Measurements from ENCODE around the gene PRKG1. TPM values are rescaled to one million over a fixed set of nuclear protein-coding genes. Genes with fewer than 3 reads are reported as not detected.

The PRKG1 gene
- total and polyA plus RNA-seq, 2 donors (not counting 1 experiment from before 2014, with no cell fraction given), result 45.8 to 71.8 TPM

DNA sequence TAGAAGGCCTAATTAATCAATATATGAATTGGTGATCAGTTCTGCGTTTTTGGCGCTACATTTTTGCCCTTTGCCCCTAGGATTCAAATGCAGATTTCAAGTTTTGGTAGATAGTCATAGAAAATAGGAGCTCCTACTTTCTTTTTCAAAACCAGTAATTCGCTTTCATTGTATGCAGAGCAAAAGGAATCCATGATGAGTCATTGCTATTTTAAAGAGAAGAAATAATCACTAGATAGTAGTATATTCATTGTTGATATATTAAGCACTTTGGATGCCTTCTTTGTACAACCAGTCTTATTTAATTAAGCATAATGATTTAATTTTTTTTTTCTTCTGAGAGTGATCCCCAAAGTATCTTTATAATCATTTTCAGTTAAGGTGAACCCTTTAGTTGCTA is 574.8 kb downstream of the PRKG1 start:
- no peak for TF ChIP-seq EZH2 (IDR thresholded peaks at IDR 0.05; ENCODE audit: low read length, missing control alignments)
- TF ChIP-seq, protein P1, sequence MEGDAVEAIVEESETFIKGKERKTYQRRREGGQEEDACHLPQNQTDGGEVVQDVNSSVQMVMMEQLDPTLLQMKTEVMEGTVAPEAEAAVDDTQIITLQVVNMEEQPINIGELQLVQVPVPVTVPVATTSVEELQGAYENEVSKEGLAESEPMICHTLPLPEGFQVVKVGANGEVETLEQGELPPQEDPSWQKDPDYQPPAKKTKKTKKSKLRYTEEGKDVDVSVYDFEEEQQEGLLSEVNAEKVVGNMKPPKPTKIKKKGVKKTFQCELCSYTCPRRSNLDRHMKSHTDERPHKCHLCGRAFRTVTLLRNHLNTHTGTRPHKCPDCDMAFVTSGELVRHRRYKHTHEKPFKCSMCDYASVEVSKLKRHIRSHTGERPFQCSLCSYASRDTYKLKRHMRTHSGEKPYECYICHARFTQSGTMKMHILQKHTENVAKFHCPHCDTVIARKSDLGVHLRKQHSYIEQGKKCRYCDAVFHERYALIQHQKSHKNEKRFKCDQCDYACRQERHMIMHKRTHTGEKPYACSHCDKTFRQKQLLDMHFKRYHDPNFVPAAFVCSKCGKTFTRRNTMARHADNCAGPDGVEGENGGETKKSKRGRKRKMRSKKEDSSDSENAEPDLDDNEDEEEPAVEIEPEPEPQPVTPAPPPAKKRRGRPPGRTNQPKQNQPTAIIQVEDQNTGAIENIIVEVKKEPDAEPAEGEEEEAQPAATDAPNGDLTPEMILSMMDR (conservative IDR thresholded peaks at IDR 0.05 in 1 of 2, IDR thresholded peaks at IDR 0.05 in 1 of 2; ENCODE audit: low read depth in 1 of 2, low read length in 2 of 2), result no peak
- Histone ChIP-seq H2AFZ (ENCODE audit: low read length) (no peak overlapping the region), H3K4me2 (ENCODE audit: extremely low read depth, insufficient read depth, low read length) (no peak overlapping the region), H3K27ac (ENCODE audit: insufficient read depth, low read length) (no peak overlapping the region), H3K9ac (ENCODE audit: insufficient read depth, low read length) (no peak overlapping the region), H3K4me1 (ENCODE audit: control insufficient read depth, extremely low read depth, insufficient read depth, low read length) (no peaks in the 10 kb centered on the region), H4K20me1 (ENCODE audit: control insufficient read depth, extremely low read depth, insufficient read depth, low read length) (no peaks in the 10 kb centered on the region), H3K9me3 (ENCODE audit: control insufficient read depth, insufficient read depth, low read depth, low read length) (no peaks in the 10 kb centered on the region), H3K79me2 (ENCODE audit: control insufficient read depth, insufficient read depth, low read length) (no peaks in the 10 kb centered on the region), H3K36me3 (ENCODE audit: control insufficient read depth, insufficient read depth, low read length) (no peaks in the 10 kb centered on the region), H3K4me3 (replicated peaks in 1 of 4; ENCODE audit: control extremely low read depth in 1 of 4, insufficient read depth in 1 of 4, low read depth in 3 of 4, low read length in 4 of 4) (no peak overlapping the region), H3K27me3 (ENCODE audit: control insufficient read depth, insufficient read depth, low read length) (no peaks in the 10 kb centered on the region)
- DNase-seq (ENCODE audit: low read depth in 2 of 2), result peak; percentile 1 to 36

DNA sequence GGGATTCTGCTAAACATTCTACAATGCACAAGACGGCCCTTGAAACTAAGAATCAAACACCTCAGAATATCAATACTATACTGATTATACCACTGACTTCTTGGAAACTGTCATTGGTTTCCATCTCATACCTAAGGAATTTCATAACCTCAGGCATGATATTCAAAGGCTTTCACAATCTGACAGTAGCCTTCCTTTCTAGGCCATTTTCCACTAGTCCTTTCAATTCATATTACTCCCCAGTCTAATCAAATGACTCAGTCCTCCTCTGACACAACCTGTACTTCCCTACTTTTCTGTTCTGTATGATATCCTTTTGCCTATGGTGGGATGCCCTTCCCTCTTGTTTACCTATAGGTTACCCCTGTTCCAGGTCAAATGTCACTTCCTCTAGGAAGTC is 576.8 kb downstream of the PRKG1 start:
- TF ChIP-seq EZH2 (IDR thresholded peaks at IDR 0.05; ENCODE audit: low read length, missing control alignments), result no peak
- TF ChIP-seq, protein P1 (conservative IDR thresholded peaks at IDR 0.05 in 1 of 2, IDR thresholded peaks at IDR 0.05 in 1 of 2; ENCODE audit: low read depth in 1 of 2, low read length in 2 of 2), result no peak
- H3K27ac ChIP-seq (ENCODE audit: insufficient read depth, low read length), result no peak overlapping the region
- no peak overlapping the region for H3K9ac ChIP-seq (ENCODE audit: insufficient read depth, low read length)
- no peaks in the 10 kb centered on the region for H3K4me1 ChIP-seq (ENCODE audit: control insufficient read depth, extremely low read depth, insufficient read depth, low read length)
- no peaks in the 10 kb centered on the region for H3K27me3 ChIP-seq (ENCODE audit: control insufficient read depth, insufficient read depth, low read length)
- H3K79me2 ChIP-seq (ENCODE audit: control insufficient read depth, insufficient read depth, low read length), result no peaks in the 10 kb centered on the region
- H3K4me3 ChIP-seq (replicated peaks in 1 of 4; ENCODE audit: control extremely low read depth in 1 of 4, insufficient read depth in 1 of 4, low read depth in 3 of 4, low read length in 4 of 4), result no peak overlapping the region
- H4K20me1 ChIP-seq (ENCODE audit: control insufficient read depth, extremely low read depth, insufficient read depth, low read length), result no peaks in the 10 kb centered on the region
- no peaks in the 10 kb centered on the region for H3K36me3 ChIP-seq (ENCODE audit: control insufficient read depth, insufficient read depth, low read length)
- H2AFZ ChIP-seq (ENCODE audit: low read length), result no peak overlapping the region
- DNase-seq (ENCODE audit: low read depth in 2 of 2), result peak; percentile 9 to 31
- H3K4me2 ChIP-seq (ENCODE audit: extremely low read depth, insufficient read depth, low read length), result no peak overlapping the region
- no peaks in the 10 kb centered on the region for H3K9me3 ChIP-seq (ENCODE audit: control insufficient read depth, insufficient read depth, low read depth, low read length)

DNA sequence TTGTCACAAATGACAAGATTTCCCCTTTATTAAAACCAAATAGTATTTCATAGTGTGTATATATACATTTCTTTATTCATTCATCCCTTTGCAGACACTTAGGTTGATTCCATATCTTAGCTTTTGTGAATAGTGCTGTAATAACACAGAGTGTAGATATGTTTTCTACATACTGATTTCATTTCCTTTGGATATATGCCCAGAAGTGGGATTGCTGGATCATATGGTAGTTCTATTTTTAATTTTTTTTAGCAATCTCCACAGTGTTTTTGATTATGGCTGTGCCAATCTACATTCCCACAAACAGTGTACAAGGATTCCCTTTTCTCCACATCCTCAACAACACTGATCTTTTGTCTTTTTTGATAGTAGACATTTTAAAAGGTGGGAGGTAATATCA is 578.7 kb downstream of the PRKG1 start:
- H3K4me3 ChIP-seq (replicated peaks in 1 of 4; ENCODE audit: control extremely low read depth in 1 of 4, insufficient read depth in 1 of 4, low read depth in 3 of 4, low read length in 4 of 4), result no peak overlapping the region
- no peaks in the 10 kb centered on the region for H3K36me3 ChIP-seq (ENCODE audit: control insufficient read depth, insufficient read depth, low read length)
- H3K79me2 ChIP-seq (ENCODE audit: control insufficient read depth, insufficient read depth, low read length), result no peaks in the 10 kb centered on the region
- DNase-seq (ENCODE audit: low read depth in 2 of 2), result peak in 1 of 2 donors; percentile 65
- H2AFZ ChIP-seq (ENCODE audit: low read length), result no peak overlapping the region
- H4K20me1 ChIP-seq (ENCODE audit: control insufficient read depth, extremely low read depth, insufficient read depth, low read length), result no peaks in the 10 kb centered on the region
- no peaks in the 10 kb centered on the region for H3K9me3 ChIP-seq (ENCODE audit: control insufficient read depth, insufficient read depth, low read depth, low read length)
- H3K27ac ChIP-seq (ENCODE audit: insufficient read depth, low read length), result no peak overlapping the region
- H3K4me1 ChIP-seq (ENCODE audit: control insufficient read depth, extremely low read depth, insufficient read depth, low read length), result no peaks in the 10 kb centered on the region
- H3K9ac ChIP-seq (ENCODE audit: insufficient read depth, low read length), result no peak overlapping the region
- H3K27me3 ChIP-seq (ENCODE audit: control insufficient read depth, insufficient read depth, low read length), result no peaks in the 10 kb centered on the region
- TF ChIP-seq, protein P1 (conservative IDR thresholded peaks at IDR 0.05 in 1 of 2, IDR thresholded peaks at IDR 0.05 in 1 of 2; ENCODE audit: low read depth in 1 of 2, low read length in 2 of 2), result no peak
- TF ChIP-seq EZH2 (IDR thresholded peaks at IDR 0.05; ENCODE audit: low read length, missing control alignments), result no peak
- no peak overlapping the region for H3K4me2 ChIP-seq (ENCODE audit: extremely low read depth, insufficient read depth, low read length)
